ENCODE measurements around the gene PODXL.
"Not testable (repeated sequence)": the region's sequence is repeated elsewhere in the genome, so short reads cannot be mapped to it uniquely, and the experiment has no call there.

The PODXL gene

GRCh38 chr7:131487217-131487616 is 69.2 kb downstream of the PODXL start:
- DNase-seq, result no peak

DNA sequence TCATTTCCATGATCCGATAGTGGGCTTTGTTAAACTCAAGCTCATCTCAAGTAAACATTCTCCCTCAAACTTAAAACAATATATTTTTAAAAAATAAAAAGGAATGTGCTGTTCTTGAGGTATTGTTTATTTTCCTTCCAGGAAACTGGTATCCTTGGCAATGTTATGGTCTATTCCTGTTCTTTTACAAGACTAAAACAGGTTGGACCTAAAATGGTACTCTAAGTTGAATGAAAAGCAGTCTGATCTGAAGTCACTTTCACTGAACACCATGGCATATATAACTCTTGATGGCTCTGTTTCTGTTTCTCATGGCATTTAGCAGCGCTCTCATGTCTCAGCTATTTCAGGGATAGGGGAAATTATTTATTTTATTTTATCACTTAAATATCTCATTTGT is 70.1 kb downstream of the PODXL start:
- DNase-seq, result no peak

- no peak for DNase-seq
Observed at GRCh38 chr7:131483586-131483985, 72.8 kb downstream of the PODXL start.

DNA sequence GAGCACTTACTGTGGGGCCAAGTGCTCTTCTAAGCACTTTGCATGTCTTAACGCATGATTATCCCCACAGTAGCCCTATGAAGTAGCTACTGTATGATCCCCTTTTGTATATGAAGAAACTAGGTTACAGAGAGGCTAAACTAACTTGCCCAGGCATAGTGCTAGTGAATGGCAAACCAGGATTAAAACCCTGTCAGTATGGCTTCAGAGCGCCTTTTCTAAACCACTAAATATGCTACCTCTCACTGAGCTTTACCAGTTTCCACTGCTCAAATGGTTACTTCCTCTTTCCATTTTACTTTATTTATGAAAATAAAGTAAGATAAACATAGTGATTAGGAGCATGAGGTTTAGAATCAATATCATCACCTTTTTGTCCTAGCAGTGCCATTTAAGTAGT is 73.6 kb downstream of the PODXL start:
- DNase-seq, result no peak

GRCh38 chr7:131480384-131481315 is 75.8 kb downstream of the PODXL start:
- DNase-seq, result no peak

DNA sequence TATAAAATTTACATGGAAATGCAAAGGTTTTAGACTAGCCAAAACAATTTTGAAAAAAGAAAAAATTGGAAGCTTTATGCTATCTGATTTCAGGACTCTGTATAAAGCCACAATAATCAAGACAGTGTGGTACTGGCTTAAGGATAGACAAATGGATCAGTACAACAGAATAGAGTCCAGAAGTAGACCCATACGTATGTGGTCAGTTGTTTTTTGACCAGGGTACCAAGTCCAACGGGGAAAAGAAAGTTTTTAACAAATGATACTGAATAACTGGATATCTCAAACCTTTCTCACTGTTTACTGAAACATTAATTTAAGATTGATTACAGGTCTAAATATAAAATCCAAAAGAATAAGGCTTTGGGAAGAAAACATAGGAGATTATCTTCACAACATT is 79.7 kb downstream of the PODXL start:
- no peak for DNase-seq

DNA sequence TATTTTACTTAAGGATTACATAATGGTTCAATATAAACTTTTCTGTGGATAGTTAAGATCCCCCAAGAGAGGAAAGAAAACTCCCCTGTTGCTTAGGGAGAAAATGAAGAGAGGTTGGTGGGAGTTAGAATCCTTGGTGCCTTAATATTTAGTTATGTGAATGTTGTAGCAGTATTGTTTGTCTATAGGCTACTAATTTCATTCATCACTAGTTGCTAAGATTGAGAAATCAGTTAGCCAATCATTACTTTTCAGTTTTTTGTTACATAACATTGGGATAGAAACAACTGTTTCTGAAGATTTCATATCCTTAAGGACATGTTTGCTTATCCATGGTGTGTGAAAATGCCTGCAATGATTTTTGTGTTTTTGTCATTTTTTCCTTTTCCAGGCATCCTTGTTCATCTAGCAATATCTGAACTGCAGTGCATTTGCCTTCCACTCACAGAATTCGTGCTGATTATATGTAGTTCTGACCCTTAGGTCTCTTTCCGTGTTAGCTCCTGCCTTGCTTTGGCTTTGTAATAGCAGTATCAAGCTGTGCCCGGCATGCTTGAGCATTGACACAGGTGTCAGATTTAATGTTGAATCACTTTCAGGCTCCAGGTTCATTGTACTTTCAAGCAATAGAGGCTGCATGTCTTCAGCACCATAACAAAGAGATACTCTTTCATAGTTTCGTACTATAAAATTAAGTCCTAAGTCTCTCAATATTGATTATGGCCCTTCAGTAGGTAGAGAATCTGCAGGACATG is 85.0 kb downstream of the PODXL start:
- no peak for DNase-seq

DNA sequence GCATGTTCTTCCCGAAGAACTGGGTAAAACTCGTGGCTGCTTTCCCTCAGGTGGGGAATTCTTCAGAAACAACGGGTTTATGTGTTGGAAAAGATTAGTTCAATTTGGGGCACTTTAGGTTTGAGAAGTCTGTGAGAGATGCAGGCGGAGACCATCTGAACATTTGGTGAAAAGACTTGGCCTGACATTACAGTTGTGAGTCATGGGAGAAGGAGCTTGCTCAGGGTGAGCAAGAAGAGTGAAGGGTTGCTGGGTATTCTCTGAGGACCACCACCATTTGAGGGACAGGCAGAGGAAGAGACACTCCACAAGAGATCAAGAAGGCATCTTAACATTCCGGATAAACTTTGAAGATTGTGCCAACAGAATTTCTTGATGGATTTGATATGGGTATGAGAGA is 88.6 kb downstream of the PODXL start:
- DNase-seq, result no peak

- DNase-seq, result no peak
Observed at GRCh38 chr7:131466735-131467365, 89.6 kb downstream of the PODXL start.

DNA sequence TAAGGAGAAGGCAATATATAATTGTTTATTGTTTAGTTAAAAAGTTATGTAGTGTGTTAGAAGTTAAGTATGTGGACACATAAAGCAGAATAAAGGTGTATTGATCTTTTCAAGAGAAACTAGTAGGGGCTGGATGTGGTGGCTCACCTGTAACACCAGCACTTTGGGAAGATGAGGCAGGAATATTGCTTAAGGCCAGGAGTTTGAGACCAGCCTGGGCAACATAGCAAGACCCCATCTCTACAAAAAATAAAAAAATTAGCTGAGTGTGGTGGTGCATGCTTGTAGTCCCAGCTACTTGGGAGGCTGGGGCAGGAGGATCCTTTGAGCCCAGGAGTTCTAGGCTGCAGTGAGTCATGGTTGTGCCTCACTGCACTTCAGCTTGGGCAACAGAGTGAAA is 93.7 kb downstream of the PODXL start:
- not testable (repeated sequence) for DNase-seq

GRCh38 chr7:131462059-131462458 is 94.4 kb downstream of the PODXL start:
- no peak for DNase-seq

DNA sequence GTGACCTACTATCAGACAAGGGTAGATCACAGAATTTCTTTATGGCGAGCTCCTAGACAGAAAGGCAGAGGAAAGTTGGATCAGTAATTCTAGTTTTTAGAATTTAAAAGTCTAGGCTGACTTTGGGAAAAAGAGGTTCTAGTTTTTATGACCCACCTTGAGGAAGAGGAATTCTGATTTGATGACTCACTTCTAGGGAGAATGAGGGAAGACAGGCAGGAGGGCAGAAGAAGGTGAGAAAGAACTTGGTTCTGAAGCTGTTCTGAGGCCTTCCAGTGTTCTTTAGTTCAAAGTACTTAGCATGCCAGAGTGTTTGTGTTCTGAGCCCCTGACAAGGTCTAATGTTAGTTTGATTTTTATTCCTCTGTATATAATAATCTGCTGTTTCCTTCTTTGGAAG is 97.2 kb downstream of the PODXL start:
- DNase-seq, result no peak

DNA sequence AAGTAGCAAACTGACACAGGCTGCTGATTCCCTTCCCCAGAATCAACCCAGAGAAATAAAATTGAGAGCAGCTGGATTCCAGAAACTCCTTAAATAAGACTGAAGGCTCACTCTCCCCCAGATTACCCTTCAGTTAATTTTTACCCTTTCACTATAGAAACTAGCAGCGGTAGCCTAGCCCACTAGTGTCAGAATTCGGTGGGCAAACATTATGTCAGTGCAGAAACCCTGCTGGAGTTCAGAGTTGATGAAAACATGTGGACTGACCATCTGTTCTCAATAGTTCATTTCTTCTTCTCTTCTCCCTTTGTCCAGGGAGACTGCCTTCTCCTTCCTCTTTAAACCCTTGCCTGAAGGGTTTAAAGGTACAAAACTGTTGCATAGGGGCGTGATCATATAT is 100.1 kb downstream of the PODXL start:
- DNase-seq, result no peak

DNA sequence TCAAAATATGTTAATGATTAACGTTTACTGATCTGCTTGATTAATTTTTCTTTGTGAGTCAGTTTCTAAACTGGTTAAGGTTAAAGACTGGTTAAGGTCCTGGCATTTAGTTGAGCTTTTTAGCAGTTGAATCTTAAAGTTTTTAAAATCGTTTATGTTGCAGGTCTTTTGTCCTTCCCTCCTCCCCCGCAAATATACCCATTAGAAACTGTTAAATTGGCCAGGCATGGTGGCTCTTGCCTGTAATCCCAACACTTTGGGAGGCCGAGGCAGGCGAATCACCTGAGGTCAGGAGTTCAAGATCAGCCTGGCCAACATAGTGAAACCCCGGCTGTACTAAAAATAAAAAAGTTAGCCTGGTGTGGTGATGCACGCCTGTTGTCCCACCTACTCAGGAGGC is 100.9 kb downstream of the PODXL start:
- no peak for DNase-seq

DNA sequence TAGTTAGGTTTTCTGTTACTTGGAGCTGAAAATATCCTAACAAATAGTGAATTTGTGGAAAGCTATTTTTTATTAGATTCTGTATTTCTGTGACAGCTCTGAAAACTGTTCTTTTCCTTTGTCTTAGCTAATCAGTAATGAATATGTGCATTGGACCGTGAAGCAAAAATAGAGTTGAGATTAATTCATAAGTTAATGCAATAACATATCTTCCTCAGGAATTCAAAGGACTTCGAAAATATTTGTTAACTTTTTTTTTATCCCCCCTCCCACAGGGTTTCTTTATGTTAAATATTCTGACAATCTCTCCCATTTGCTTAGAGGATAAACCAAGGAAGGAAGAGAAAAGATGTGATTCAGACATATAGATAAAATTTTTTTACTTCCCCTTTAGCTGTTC is 101.4 kb downstream of the PODXL start:
- no peak for DNase-seq

- no peak for DNase-seq
Observed at GRCh38 chr7:131454498-131454897, 101.9 kb downstream of the PODXL start.

Measured in NCI-H1694 treated with DMSO at 0.1 percent for 48 hours (cell line).